Effector CD4-positive, alpha-beta T cell (primary cell): ENCODE results near the gene WNT10A.

Experiments
- DNase-seq: peaks from one replicate; pipeline ENCODE4 v3.0.0-alpha.2; 2020

Gene WNT10A

GRCh38 chr2:218878926-218879761, 1.5 kb upstream of the WNT10A start:
- no peak for DNase-seq

DNA sequence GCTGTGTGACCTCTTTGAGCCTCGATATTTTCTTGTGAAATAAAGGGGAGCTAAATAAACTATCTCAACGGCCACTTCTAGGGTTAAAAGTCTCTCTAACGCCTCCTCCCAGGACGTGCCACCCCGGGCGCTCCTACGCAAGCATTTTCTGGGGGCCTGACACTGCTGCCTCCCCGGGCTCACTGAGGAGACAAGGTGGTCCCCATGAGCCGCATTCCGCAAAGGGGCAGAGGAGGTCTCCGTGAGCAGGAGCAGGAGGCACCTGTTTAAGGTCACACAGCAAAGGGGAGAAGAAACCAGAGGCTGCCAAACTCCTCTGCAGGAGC, 913 bp upstream of the WNT10A start:
- no peak for DNase-seq

GRCh38 chr2:218880859-218881594, 375 bp downstream of the WNT10A start:
- DNase-seq: no peak

DNA sequence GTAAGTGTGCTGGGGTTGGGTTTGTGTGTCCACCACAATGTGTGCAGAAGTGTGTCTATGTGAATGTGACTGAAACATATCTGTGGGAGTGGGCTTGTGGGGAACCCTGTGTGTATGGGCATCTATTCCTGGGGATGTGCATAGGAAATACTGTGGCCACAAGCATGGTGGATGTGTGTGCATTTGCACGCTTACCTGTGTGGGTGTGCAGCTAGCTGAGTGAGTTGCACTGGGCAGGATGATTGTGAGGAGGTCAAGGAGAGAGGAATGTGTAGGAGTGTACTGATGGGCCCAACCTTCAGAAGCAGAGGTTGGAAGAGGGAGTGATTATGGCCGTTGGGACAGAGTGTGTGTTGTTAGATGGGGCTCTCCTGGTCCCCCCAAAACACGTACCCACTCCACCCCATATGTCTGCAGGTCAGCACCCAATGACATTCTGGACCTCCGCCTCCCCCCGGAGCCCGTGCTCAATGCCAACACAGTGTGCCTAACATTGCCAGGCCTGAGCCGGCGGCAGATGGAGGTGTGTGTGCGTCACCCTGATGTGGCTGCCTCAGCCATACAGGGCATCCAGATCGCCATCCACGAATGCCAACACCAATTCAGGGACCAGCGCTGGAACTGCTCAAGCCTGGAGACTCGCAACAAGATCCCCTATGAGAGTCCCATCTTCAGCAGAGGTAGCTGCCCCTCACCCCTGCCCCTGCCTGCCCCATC, 1.2 kb downstream of the WNT10A start:
- DNase-seq: no peak

- DNase-seq: no peak
Measured at GRCh38 chr2:218882461-218882816, 1.8 kb downstream of the WNT10A start.

- no peak for DNase-seq
Measured at GRCh38 chr2:218882866-218883366, 2.3 kb downstream of the WNT10A start.

DNA sequence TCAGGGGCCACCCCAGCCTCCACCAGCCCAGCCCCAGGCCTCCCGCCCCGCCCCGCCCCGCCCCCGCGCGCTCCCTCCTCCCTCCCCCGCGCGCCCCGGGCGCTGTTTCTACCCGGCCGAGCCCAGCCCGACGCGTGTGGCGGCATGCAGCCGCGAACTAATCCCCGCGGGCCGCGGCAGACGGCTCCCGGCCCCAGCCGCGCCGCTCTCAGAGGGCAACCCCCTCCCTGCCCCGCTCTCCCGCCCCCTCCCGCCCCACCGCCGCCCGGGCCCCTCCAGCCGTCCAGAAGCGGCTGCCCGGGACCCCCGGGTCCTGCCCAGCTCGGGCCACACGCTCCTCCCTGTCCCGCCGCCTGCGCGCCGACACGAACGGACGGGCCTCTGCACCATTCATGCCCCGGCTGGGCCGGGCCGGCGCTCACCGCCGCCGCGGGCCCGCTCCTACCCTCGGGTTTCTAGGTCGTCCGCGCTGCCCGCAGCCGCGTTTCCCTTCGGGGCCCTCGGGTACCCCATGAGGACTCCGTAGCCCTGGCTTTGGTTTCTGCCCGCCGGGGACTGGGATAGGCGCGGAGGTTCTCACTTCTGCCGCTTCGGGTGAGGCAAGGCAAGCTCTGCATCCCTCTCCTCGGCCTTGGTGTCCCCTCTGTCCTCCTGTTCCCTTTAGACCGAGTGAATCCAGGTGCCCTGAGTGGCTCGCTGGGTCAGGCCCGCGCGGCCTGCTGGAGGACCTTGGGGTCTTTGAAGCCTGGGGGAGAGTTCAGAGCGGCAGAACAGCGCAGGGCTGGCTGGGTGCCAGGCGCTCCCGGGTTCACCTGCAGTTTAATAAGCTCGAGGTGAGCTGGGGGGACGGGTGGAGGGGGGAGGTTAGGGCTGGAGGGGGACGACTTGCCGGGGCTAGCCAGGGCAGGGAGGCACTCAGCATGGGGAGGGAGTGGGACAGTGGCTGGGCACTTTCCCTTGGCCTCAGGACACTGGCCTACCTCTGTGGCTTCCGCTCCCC, 3.1 kb downstream of the WNT10A start:
- DNase-seq: no peak

GRCh38 chr2:218884519-218884918, 3.9 kb downstream of the WNT10A start:
- DNase-seq: no peak

- no peak for DNase-seq
Measured at GRCh38 chr2:218885981-218886947, 5.6 kb downstream of the WNT10A start.

DNA sequence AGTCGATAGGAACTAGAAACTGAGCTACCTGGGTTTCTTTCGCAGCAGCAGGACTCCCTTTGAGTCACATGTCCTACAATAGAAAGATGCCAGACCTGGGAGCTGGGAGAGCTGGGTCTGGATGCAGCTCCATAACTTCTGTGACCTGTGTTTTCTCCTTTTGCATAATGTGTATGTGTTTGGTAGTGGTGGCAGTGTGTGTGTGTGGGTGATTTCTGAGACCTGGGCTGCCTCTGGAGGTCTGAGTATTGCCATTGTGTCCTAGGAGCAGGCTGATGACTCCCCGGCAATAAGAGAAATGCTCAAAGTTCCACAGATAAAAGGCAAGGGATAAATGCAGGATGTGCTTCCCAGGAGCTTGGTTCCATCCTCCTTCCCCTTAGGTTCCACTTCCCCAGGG, 6.4 kb downstream of the WNT10A start:
- no peak for DNase-seq

DNA sequence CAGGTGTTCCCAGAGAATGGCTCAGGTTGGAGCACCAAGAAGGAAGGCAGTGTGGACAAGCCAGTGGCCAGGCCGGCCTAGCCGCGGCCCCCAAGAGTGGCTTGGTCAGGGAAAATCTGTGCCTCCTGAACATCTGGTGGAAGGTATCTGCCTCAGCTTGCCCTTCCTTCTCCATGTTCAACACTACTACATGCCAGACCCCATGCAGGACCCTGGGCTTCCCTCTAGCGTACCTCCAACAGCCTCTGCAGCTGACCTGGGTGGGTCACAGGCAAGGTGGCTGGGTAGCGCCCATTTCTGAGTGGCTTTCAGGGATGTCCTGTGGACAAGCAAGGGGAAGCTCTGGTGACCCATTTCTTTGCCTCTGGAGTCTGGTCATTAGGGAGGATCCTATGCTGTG, 7.7 kb downstream of the WNT10A start:
- DNase-seq: no peak

DNA sequence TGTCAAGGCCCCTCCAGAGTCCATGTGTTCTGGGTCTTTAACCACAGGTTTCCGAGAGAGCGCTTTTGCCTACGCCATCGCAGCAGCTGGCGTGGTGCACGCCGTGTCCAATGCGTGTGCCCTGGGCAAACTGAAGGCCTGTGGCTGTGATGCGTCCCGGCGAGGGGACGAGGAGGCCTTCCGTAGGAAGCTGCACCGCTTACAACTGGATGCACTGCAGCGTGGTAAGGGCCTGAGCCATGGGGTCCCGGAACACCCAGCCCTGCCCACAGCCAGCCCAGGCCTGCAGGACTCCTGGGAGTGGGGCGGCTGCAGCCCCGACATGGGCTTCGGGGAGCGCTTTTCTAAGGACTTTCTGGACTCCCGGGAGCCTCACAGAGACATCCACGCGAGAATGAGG, 9.3 kb downstream of the WNT10A start:
- no peak for DNase-seq

DNA sequence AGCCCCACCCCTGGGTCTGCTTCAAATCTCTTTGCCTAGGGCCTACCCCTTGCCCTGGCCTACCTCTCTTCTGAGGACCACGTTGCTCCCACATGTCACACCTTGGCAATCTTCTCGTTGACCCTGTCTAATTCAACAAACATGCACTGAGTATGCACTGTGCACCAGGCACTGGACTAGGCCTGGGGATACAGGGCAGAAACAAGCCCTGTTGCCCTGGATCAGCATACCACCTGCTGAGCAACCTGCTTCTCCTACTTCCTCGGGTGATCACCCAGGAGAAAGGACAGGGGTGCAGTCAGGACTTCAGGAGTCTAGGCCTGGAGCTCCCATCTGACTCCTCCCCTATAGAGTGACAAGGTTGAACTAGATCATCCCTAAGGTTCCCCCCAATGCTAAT, 9.7 kb downstream of the WNT10A start:
- no peak for DNase-seq

DNA sequence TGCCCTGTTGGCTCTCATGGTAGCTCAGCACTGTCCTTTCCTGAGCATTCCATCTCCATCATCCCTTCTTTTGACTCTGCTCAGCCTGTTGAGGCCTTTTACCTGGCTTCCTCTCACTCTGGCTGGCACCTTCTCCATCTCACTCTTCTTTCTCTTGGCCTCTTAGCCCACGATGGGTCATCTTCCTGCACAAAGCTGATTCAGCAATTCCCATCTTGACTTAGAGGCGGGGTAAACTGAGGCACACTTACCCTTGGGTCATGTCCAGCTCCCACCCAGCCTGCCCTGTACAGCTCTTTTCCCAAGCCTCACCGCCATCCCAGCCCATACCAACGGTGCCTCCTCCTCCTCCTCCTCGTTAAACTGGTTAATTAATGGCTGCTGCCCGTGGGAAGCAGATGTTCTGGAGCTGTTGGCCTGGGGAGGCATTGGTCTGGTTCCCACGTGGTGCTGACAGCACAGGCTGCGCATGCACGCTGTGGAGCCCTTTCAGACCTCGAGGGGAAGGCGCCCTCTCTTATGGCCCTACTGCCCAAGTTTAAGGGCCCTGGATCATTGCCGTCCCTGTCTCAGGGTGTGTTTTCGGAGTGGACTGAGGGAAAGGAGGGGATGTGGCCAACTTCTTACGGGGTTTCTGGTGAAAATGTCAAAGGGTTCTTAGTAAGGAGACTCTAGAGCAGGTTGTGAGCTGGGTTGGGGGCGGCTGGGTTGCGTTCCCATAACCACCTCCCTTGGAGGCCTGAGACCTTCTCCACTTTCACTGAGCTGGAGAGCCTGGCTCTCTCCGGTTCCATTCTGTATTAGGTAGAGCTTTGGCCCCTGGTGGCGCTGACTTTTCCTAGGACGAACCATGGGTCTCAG, 10.9 kb downstream of the WNT10A start:
- no peak for DNase-seq

- peak; percentile 83 for DNase-seq
Measured at GRCh38 chr2:218892693-218893348, 12.2 kb downstream of the WNT10A start.

DNA sequence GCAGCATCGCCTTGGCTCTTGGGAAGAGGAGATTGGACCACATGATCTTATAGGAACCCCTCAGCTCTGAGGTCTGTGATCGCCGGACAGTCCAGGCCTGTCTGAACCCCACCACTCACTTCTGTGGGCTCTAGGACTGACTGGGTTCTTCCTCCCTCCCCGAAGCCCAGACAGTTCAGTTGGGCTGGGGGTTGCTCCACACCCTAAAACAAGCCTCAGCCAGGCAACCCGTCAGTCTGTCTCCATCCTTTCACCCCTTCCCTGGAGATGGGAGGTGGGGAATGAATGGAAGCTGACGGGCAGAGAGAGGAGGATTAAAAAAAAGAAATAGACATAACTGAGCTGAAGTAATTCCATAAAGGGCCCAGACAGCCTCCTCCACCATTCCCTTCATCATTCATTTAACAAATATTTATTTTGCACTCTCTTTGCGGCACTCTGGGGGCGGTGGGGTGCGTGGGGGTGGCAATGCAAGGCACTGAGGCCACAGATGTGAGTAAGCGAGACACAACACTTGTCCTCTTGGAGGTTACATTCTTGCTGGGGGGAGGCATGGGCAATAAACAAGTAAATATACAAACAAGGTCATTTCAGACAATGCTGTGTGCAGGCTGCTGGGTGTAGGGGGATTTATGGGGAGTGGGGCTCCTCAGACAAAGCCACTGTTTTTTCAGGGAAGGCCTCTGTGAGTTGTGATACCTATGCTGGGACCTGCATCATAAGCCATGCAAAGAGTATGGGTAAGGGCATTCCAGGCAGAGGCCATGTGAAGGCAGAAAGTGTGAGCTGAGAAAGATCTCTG, 12.9 kb downstream of the WNT10A start:
- DNase-seq: no peak

DNA sequence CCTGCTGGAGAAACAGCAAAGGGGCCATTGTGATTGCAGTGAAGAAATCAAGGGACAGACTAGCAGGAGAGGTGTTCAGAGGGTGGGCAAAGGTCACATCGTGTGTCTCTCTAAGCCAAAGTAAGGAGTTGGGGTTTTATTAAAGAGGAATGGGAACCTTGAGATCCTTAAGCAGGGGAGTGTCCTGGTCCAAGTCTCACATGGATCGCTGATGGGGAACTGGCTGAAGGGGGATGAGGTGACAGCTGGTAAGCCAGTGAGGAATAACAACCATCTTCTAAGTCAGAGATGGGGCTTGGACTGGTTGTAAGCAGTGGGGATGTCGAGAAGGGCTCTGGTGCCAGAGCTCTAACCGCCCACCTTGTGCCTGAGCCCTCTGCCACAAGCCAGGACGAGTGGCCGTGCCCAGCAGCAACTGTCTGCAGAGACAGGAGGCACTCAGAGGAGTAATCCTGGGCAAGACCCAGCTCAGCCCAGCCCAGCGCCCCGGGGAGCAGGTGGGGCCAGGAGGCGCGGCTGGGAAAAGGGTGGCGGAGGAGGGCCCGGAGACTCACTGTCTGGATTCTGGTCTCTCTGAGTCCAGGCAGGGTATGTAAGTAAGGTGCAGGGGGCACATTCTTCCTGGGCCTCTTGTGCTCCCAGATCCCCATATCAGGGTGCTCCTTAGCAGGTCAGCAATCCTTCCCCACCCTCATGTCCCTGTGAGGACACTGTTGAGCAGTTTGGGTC, 13.7 kb downstream of the WNT10A start:
- DNase-seq: no peak

- DNase-seq: no peak
Measured at GRCh38 chr2:218894880-218895157, 14.2 kb downstream of the WNT10A start.
